HG03521 (cell line): ENCODE measurements around the gene FNDC8.
"Not testable (repeated sequence)": the region's sequence is repeated elsewhere in the genome, so short reads cannot be mapped to it uniquely, and the experiment has no call there.

Source experiments
- ATAC-seq: cut with Tn5 transposase; IDR thresholded peaks from one replicate; pipeline ENCODE4 v1.9.1; 2021; ENCODE audit warnings: mild to moderate bottlenecking, moderate library complexity; ENCODE audit not compliant: unreplicated experiment

The FNDC8 gene

DNA sequence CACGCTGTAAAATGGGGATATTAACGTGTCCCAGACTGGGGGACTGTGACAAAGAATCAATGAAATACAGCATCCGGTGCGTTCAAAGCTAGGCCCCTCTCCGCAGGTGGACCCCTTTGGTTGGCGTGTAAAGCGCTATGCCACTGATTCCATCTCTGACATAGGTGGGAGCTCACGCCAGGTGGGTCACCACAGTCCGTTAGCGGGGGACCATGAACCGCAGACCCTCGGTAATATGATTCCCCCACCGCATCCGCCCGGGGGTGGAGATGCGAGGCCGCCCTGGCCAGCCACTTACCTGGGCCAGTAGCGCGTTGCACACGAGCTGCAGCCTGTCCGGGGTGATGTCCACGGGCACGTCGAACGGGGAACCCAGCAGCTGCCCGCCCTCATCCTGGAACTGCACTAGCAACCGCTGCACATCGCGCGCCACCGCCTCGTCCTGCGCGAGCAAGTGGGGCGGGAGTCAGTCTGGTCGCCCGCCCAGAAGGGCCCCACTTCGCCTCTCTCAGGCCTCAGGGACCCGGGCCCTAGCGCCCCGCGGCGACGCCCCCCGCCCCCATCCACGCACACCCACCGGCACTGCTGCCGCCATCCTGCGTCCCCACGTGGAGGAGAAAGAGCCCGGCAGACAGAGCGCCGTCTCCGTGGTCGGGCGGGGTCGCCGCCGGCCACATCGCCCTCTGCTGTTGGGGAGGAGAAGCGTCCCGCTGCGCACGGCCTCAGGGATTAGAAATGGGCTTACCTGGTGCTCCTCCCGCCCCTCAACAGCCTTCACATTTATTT, 20.5 kb downstream of the FNDC8 start, which contains the start of gene NLE1:
TSS of gene NLE1 (minus strand) at position 623 of the 786 bp plus-strand sequence. CDS start at position 595, 28 bp downstream.
- ATAC-seq = peak; percentile 80

- no peak for ATAC-seq
Observed at GRCh38 chr17:35142467-35142796, 21.0 kb downstream of the FNDC8 start.

- ATAC-seq = no peak
Observed at GRCh38 chr17:35144840-35145239, 23.4 kb downstream of the FNDC8 start.

GRCh38 chr17:35146214-35146833, 24.9 kb downstream of the FNDC8 start:
- no peak for ATAC-seq

DNA sequence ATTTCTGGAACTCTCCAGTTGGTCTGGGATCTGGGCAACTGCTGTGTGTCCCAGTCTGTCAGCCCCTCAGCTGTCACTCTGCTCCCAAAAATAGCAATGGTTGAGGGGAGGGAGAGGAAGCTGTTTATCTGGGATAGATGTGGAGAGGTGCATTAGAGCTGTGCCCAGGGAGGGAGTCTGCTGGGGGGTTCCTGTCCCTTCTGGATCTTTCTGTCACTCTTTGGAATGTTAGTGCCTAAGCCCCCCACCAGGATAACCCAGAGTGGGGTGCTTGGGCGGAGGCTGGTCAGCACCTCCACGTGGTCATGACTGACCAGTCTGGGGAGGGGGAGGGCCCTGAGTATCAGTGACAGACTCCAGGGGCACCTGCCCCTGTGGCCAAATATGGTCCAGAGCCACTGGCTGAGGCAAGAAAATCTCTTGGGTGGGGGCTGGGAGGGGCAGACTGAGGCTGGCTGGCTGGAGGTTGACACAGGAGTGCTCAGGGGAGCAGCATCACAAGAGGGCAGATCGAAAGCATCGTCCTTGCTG, 26.0 kb downstream of the FNDC8 start, which contains the start of gene UNC45B:
TSS of gene UNC45B (plus strand) at position 443 of the 531 bp plus-strand sequence. CDS start 447 bp downstream, outside the sequence.
- no peak for ATAC-seq

DNA sequence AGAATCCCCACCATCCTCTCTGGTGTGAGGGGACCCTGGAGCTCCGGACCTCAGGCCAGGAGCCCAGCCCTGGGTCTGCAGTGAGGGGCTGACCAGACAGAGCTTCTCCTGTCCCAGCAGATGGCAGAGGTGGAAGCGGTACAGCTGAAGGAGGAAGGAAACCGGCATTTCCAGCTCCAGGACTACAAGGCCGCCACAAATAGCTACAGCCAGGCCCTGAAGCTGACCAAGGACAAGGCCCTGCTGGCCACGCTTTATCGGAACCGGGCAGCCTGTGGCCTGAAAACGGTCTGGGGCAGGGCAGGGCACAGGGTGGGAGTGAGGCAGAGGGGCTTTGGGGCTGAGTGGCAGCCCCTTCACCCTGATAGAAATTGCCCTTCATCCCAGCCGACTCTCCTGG, 26.7 kb downstream of the FNDC8 start:
- ATAC-seq = no peak

DNA sequence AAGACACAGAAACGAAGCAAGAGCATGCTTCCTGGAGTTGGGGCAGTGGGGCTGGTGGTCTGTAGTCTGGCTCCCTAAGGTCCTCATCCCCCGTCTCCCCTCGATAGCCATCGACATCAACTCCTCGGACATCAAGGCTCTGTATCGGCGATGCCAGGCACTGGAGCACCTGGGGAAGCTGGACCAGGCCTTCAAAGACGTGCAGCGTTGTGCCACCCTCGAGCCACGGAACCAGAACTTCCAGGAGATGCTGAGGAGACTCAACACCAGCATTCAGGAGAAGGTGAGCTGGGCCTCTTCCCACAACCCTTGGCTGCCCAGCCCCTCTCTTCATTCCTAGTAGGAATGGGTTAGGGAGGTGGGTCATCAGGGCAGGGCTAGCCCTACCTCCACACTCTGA, 28.5 kb downstream of the FNDC8 start:
- ATAC-seq = no peak

- ATAC-seq = not testable (repeated sequence)
Observed at GRCh38 chr17:35151080-35151479, 29.7 kb downstream of the FNDC8 start.

DNA sequence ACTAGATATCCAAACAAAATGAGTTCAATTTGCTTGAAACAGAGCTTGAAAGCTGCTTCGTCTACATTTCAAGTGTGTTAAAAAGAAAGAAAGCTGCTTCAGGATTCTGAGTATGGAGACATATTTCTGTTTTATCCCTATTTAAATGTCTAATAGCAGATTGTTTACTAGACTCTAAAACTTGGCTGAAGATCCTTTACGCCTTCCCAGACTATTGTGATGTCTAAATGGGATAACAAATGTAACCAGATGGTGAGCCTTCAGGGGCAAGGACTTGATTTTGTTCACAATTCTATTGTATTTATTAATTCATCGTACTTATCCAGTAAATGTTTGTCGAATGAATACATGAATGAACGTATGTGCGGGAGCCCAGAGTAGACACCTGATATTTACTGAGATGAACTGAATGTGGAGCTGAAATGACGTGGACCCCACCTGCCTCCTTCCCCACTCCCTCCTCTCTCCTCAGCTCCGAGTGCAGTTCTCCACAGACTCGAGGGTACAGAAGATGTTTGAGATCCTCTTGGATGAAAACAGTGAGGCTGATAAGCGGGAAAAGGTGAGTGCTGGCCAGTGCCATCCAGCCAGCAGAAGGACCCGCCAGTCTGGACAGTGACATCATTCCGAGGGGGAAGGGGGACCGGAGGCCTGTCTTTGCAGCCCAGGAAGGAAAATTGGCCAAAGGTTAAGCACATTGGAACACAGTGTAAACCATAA, 31.2 kb downstream of the FNDC8 start:
- no peak for ATAC-seq

DNA sequence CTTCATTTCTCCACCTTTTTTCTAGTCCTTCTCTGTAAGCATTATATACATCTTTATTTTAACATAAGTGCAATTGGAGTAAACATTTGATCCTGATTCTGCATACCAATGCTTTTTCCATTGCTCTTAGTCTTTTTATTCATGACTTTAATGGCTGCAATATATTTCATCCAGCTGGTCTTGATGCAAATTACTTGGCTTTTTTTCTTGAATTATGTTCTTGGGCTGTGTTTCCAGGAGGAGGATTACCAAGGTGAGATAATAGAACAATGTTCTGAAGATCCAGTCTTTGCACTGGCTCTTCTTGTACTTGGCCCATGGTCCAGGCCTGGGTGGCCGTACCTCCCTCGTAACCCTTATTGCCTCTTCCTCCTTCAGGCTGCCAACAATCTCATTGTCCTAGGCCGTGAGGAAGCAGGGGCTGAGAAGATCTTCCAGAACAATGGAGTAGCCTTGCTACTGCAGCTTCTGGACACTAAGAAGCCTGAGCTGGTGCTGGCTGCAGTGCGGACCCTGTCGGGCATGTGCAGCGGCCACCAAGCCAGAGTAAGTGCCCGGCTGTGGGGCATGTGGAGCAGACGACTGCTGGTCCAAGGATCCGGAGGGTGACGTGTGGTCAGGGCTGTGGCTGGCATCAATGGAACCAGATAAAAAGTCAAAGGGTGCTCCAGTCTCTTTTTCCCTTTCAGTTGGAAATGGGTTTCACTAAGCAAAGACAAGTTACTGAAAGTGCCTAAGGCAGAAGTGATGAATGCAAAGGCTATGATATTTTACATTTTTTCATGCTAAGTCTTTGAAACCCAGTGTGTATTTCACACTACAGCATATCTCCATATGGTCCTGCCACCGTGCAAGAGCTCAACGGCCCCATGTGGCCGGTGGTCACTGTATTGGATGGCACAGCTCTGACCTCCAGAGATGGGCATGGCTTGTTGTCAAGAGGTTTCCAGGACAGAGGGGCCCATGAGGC, 33.1 kb downstream of the FNDC8 start:
- no peak for ATAC-seq

DNA sequence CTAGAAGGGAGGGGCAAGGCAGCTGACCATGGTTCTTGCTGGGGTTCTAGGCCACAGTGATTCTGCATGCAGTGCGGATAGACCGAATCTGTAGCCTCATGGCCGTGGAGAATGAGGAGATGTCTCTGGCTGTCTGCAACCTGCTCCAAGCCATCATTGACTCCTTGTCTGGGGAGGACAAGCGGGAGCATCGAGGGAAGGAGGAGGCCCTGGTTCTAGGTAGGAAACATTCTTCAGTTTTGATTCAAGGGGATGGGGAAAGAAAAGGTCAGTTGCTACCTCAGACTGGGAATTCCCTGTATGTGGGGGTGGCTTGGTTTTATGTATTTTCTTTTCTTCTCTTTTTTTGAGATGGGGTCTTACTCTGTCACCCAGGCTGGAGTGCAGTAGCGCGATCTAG, 33.8 kb downstream of the FNDC8 start:
- ATAC-seq = no peak

DNA sequence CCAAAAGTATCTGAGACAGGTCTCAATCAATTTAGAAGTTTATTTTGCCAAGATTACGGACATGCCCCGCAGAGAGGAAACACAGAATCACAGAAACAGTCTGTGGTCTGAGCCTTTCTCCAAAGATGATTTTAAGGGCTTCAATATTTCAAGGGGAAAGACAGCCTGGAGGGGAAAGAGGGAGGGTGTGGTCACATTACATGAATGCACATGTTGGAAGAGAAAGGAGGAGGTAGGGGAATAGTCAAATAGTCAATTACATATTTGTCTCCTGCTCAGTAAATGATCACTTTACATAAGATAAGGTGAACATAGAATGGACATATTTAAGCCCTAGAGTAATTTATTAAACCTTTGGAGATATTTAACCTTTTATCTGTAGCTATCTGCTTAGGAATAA, 38.5 kb downstream of the FNDC8 start:
- ATAC-seq = no peak

- ATAC-seq = no peak
Observed at GRCh38 chr17:35160354-35161201, 39.2 kb downstream of the FNDC8 start.

- ATAC-seq = no peak
Observed at GRCh38 chr17:35161281-35161761, 39.9 kb downstream of the FNDC8 start.

- no peak for ATAC-seq
Observed at GRCh38 chr17:35162755-35163154, 41.3 kb downstream of the FNDC8 start.

- ATAC-seq = no peak
Observed at GRCh38 chr17:35163886-35164285, 42.5 kb downstream of the FNDC8 start.

DNA sequence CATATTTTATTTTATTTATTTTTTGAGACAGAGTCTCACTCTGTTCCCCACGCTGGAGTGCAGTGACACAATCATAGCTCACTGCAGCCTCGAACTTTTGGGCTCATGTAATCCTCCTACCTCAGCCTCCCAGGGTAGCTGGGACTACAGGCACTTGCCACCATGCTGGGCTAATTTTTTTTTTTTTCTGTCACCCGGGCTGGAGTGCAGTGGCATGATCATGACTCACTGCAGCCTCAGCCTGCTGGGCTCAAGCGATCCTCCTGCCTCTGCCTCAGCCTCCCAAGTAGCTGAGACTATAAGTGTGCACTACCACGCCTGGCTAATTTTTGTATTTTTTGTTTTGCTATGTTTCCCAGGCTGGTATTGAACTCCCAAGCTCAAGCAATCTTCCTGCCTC, 43.3 kb downstream of the FNDC8 start:
- ATAC-seq = no peak

DNA sequence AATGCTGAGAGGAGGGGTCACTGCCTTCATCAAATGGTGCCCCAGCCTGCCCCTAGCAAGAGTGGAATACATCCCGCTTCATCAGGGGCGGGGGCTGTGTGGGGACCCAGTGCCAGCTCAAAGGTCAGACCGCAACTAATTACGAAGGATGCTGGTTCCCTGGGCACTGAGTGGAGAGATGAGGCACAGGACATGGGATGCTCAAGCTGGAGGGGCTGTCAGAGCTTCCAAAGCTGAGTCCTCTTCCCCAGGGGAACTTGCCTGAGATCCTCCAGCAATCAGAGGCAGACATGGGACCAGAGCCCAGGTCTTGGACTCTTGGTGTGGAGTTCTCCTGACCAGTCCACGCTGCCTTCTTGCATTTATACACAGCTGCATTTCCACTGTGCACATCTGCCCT, 45.1 kb downstream of the FNDC8 start:
- no peak for ATAC-seq

GRCh38 chr17:35167046-35167445, 45.6 kb downstream of the FNDC8 start:
- ATAC-seq = no peak
